ENCODE data around the gene ARL4C.

DNA sequence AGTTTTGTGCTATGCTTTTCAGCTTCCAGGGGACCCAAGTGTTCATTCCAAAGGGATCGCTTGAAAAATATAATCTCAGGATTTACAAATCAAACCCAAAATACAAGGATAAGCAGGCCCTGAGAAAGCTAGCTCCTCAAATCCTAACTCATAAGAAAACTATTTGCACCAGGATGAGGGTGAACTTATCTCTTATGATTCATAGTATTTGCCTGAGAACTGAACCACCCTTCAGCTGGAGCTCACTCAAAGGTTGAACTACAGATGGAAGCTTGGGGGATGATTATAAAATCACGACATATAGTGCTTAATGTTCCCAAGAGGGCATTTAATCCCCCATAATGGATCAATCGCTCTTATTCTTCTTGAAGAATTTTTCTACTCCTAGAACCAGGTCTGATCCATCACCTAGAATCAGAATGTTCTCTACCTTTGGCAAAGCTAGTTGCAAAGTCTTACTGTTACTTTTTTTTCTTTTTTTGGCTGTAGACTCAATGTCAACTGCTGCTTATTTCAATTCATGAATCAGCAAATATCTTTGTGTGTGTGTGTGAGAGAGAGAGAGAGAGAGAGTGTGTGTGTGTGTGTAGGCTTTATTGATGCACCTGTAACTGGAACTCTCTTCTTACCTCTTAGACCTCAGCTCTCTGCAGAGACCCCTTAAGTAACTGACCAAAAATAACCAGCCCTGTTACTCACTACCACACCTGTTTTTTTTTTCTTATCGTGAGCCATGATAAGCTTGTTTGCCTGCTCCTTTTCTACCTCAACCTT, 44.8 kb downstream of the ARL4C start:
- TF ChIP-seq, protein P1, sequence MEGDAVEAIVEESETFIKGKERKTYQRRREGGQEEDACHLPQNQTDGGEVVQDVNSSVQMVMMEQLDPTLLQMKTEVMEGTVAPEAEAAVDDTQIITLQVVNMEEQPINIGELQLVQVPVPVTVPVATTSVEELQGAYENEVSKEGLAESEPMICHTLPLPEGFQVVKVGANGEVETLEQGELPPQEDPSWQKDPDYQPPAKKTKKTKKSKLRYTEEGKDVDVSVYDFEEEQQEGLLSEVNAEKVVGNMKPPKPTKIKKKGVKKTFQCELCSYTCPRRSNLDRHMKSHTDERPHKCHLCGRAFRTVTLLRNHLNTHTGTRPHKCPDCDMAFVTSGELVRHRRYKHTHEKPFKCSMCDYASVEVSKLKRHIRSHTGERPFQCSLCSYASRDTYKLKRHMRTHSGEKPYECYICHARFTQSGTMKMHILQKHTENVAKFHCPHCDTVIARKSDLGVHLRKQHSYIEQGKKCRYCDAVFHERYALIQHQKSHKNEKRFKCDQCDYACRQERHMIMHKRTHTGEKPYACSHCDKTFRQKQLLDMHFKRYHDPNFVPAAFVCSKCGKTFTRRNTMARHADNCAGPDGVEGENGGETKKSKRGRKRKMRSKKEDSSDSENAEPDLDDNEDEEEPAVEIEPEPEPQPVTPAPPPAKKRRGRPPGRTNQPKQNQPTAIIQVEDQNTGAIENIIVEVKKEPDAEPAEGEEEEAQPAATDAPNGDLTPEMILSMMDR (IDR thresholded peaks at IDR 0.05; ENCODE audit: low read length), result no peak
- TF ChIP-seq EZH2 (IDR thresholded peaks at IDR 0.05; ENCODE audit: borderline replicate concordance, low read length), result no peak

All from OCI-LY1 (cell line).